Measurements from ENCODE around the gene XYLT1. TPM values are rescaled to one million over a fixed set of nuclear protein-coding genes. Genes with fewer than 3 reads are reported as not detected.

Gene XYLT1
- total RNA-seq, 2 donors from 2014 or later = 6.0 to 15.2 TPM

GRCh38 chr16:17362183-17362582 lies 108.6 kb downstream of the XYLT1 start:
- TF ChIP-seq POLR2A (IDR thresholded peaks at IDR 0.05) = no peak
- no peak for TF ChIP-seq CTCF (IDR thresholded peaks at IDR 0.05)
- H3K27ac ChIP-seq = peak overlapping the region in 1 of 4 donors; percentile 67
- DNase-seq (no peak), ATAC-seq (no peak)
- no peaks in the 10 kb centered on the region for H3K9me3 ChIP-seq
- peaks cover 27% of the 10 kb centered on the region for H3K4me1 ChIP-seq
- no peaks in the 10 kb centered on the region for H3K27me3 ChIP-seq
- no peak overlapping the region for H3K4me3 ChIP-seq
- WGBS, 2 donors = 78 to 83% methylated on average over 5 of the region's 5 CpGs
- intact Hi-C loops (cut with DNase I) = no loop called here
- no peaks in the 10 kb centered on the region for H3K36me3 ChIP-seq (replicated peaks in 1 of 2; ENCODE audit: insufficient read depth in 1 of 2, low read depth in 2 of 2)

GRCh38 chr16:17360693-17361122 lies 110.1 kb downstream of the XYLT1 start:
- whole genome bisulfite sequencing, 2 donors = 84 to 96% methylated on average over 7 of the region's 7 CpGs
- ATAC-seq (no peak), DNase-seq (peak in 1 of 4 donors; percentile 64)
- no peaks in the 10 kb centered on the region for H3K27me3 ChIP-seq
- no peaks in the 10 kb centered on the region for H3K36me3 ChIP-seq (replicated peaks in 1 of 2; ENCODE audit: insufficient read depth in 1 of 2, low read depth in 2 of 2)
- intact Hi-C loops (cut with DNase I) = no loop called here
- no peaks in the 10 kb centered on the region for H3K9me3 ChIP-seq
- no peak overlapping the region for H3K27ac ChIP-seq
- no peak for TF ChIP-seq POLR2A (IDR thresholded peaks at IDR 0.05)
- TF ChIP-seq CTCF (IDR thresholded peaks at IDR 0.05) = no peak
- peaks cover 32% of the 10 kb centered on the region for H3K4me1 ChIP-seq
- no peak overlapping the region for H3K4me3 ChIP-seq

- peak in 1 of 4 donors; percentile 64 for DNase-seq
- H3K36me3 ChIP-seq (replicated peaks in 1 of 2; ENCODE audit: insufficient read depth in 1 of 2, low read depth in 2 of 2) = no peaks in the 10 kb centered on the region
- H3K4me1 ChIP-seq = peaks cover 24% of the 10 kb centered on the region
- no peak for ATAC-seq
- intact Hi-C loops (cut with DNase I) = no loop called here
- peak overlapping the region in 1 of 4 donors; percentile 22 for H3K27ac ChIP-seq
- H3K4me3 ChIP-seq = no peak overlapping the region
- TF ChIP-seq CTCF (IDR thresholded peaks at IDR 0.05) (no peak), POLR2A (IDR thresholded peaks at IDR 0.05) (no peak)
- H3K9me3 ChIP-seq = no peaks in the 10 kb centered on the region
- 67 to 69% methylated on average over 5 of the region's 5 CpGs for WGBS, 2 donors
- H3K27me3 ChIP-seq = no peaks in the 10 kb centered on the region
These were observed 110.9 kb downstream of the XYLT1 start for GRCh38 chr16:17359788-17360390.

- Histone ChIP-seq H3K27me3 (no peaks in the 10 kb centered on the region), H3K4me3 (no peak overlapping the region), H3K36me3 (replicated peaks in 1 of 2; ENCODE audit: insufficient read depth in 1 of 2, low read depth in 2 of 2) (no peaks in the 10 kb centered on the region), H3K27ac (peak overlapping the region in 1 of 4 donors; percentile 22), H3K9me3 (no peaks in the 10 kb centered on the region), H3K4me1 (peaks cover 29% of the 10 kb centered on the region)
- TF ChIP-seq CTCF (IDR thresholded peaks at IDR 0.05) (no peak), POLR2A (IDR thresholded peaks at IDR 0.05) (no peak)
- ATAC-seq = no peak
- DNase-seq = no peak
- intact Hi-C loops (cut with DNase I) = no loop called here
- WGBS, 2 donors = 76 to 77% methylated on average over 3 of the region's 3 CpGs
These were observed 111.9 kb downstream of the XYLT1 start for GRCh38 chr16:17358846-17359245.

- H3K36me3 ChIP-seq (replicated peaks in 1 of 2; ENCODE audit: insufficient read depth in 1 of 2, low read depth in 2 of 2) = no peaks in the 10 kb centered on the region
- no peaks in the 10 kb centered on the region for H3K9me3 ChIP-seq
- H3K27ac ChIP-seq = peak overlapping the region in 1 of 4 donors; percentile 2
- WGBS, 2 donors = 86 to 90% methylated on average over 7 to 8 of the region's 8 CpGs
- peak in 1 of 4 donors; percentile 27 for DNase-seq
- peaks cover 25% of the 10 kb centered on the region for H3K4me1 ChIP-seq
- ATAC-seq = no peak
- H3K4me3 ChIP-seq = no peak overlapping the region
- intact Hi-C loops (cut with DNase I) = no loop called here
- no peaks in the 10 kb centered on the region for H3K27me3 ChIP-seq
- no peak for TF ChIP-seq POLR2A (IDR thresholded peaks at IDR 0.05)
- no peak for TF ChIP-seq CTCF (IDR thresholded peaks at IDR 0.05)
These were observed 112.4 kb downstream of the XYLT1 start for GRCh38 chr16:17358355-17358754.
